Measurements from ENCODE around the gene SARNP.
"Not testable (repeated sequence)": the region's sequence is repeated elsewhere in the genome, so short reads cannot be mapped to it uniquely, and the experiment has no call there.

The SARNP gene

GRCh38 chr12:55817345-55818139 lies at the start of gene SARNP, which contains the start of gene ORMDL2:
Gene SARNP (minus strand): TSS chr12:55817724. CDS start chr12:55817701, 23 bp downstream.
Gene ORMDL2 (plus strand): TSS chr12:55818041. CDS start chr12:55819000, 959 bp downstream.
- peaks cover 83% of the 10 kb centered on the region for H3K36me3 ChIP-seq (ENCODE audit: insufficient read depth, low read length)
- no peaks in the 10 kb centered on the region for H4K20me1 ChIP-seq (ENCODE audit: insufficient read depth, low read length)

GRCh38 chr12:55866454-55867004 lies 49.0 kb upstream of the SARNP start:
- not testable (repeated sequence) for H3K4me1 ChIP-seq (ENCODE audit: insufficient read depth, low read length, severe bottlenecking); H3K79me2 ChIP-seq (ENCODE audit: insufficient read depth, low read length); H3K9me3 ChIP-seq (ENCODE audit: low read length); H3K9me2 ChIP-seq (ENCODE audit: low read depth, low read length); H4K20me1 ChIP-seq (ENCODE audit: insufficient read depth, low read length); H3K4me3 ChIP-seq (ENCODE audit: low read depth, low read length, poor library complexity, severe bottlenecking); H3K36me3 ChIP-seq (ENCODE audit: insufficient read depth, low read length); H3K27ac ChIP-seq (ENCODE audit: low read depth, low read length, poor library complexity, severe bottlenecking); H3K4me2 ChIP-seq (ENCODE audit: low read length); H3F3A ChIP-seq (ENCODE audit: insufficient read depth, low read length); H2AFZ ChIP-seq (ENCODE audit: low read length); H3K9ac ChIP-seq (ENCODE audit: low read length); H3K27me3 ChIP-seq (ENCODE audit: insufficient read depth, low read length)

More at GRCh38 chr12:55817345-55818139, at the start of gene SARNP, which contains the start of gene ORMDL2:
- Histone ChIP-seq H3K79me2 (ENCODE audit: insufficient read depth, low read length) (peaks cover 56% of the 10 kb centered on the region), H3F3A (ENCODE audit: insufficient read depth, low read length) (no peaks in the 10 kb centered on the region), H2AFZ (ENCODE audit: low read length) (peak within 1 kb of the TSS; percentile 29; the same call in 1 of the 2 replicates), H3K9me2 (ENCODE audit: low read depth, low read length) (no peaks in the 10 kb centered on the region), H3K4me3 (ENCODE audit: low read depth, low read length, poor library complexity, severe bottlenecking) (peak within 1 kb of the TSS; percentile 98), H3K27me3 (ENCODE audit: insufficient read depth, low read length) (no peaks in the 10 kb centered on the region), H3K4me2 (ENCODE audit: low read length) (peak within 1 kb of the TSS; percentile 100), H3K4me1 (ENCODE audit: insufficient read depth, low read length, severe bottlenecking) (peaks cover 30% of the 10 kb centered on the region), H3K9me3 (ENCODE audit: low read length) (no peaks in the 10 kb centered on the region), H3K9ac (ENCODE audit: low read length) (peak within 1 kb of the TSS; percentile 99), H3K27ac (ENCODE audit: low read depth, low read length, poor library complexity, severe bottlenecking) (peak within 1 kb of the TSS; percentile 66)
- TF ChIP-seq EZH2 (IDR thresholded peaks at IDR 0.05; ENCODE audit: borderline replicate concordance, low read length), result no peak
- no peak for TF ChIP-seq CTCF (IDR thresholded peaks at IDR 0.05; ENCODE audit: low read length)

- no peaks in the 10 kb centered on the region for H3K4me1 ChIP-seq (ENCODE audit: insufficient read depth, low read length, severe bottlenecking)
- H3K27me3 ChIP-seq (ENCODE audit: insufficient read depth, low read length), result no peaks in the 10 kb centered on the region
- H3K27ac ChIP-seq (ENCODE audit: low read depth, low read length, poor library complexity, severe bottlenecking), result no peak overlapping the region
- H3K36me3 ChIP-seq (ENCODE audit: insufficient read depth, low read length), result no peaks in the 10 kb centered on the region
- no peak overlapping the region for H2AFZ ChIP-seq (ENCODE audit: low read length)
- no peaks in the 10 kb centered on the region for H4K20me1 ChIP-seq (ENCODE audit: insufficient read depth, low read length)
- H3K4me2 ChIP-seq (ENCODE audit: low read length), result no peak overlapping the region
- H3K9ac ChIP-seq (ENCODE audit: low read length), result no peak overlapping the region
- no peak overlapping the region for H3K4me3 ChIP-seq (ENCODE audit: low read depth, low read length, poor library complexity, severe bottlenecking)
- peaks cover 5% of the 10 kb centered on the region; the same call in 1 of the 2 replicates for H3K9me3 ChIP-seq (ENCODE audit: low read length)
- TF ChIP-seq EZH2 (IDR thresholded peaks at IDR 0.05; ENCODE audit: borderline replicate concordance, low read length), result no peak
- TF ChIP-seq CTCF (IDR thresholded peaks at IDR 0.05; ENCODE audit: low read length), result no peak
- H3K79me2 ChIP-seq (ENCODE audit: insufficient read depth, low read length), result no peaks in the 10 kb centered on the region
- no peaks in the 10 kb centered on the region for H3F3A ChIP-seq (ENCODE audit: insufficient read depth, low read length)
- no peaks in the 10 kb centered on the region for H3K9me2 ChIP-seq (ENCODE audit: low read depth, low read length)
Observed at GRCh38 chr12:55865327-55865726, 47.8 kb upstream of the SARNP start.

- H3K9ac ChIP-seq (ENCODE audit: low read length); H3K27me3 ChIP-seq (ENCODE audit: insufficient read depth, low read length); H3K9me3 ChIP-seq (ENCODE audit: low read length); H2AFZ ChIP-seq (ENCODE audit: low read length); H3F3A ChIP-seq (ENCODE audit: insufficient read depth, low read length); H3K4me1 ChIP-seq (ENCODE audit: insufficient read depth, low read length, severe bottlenecking); H4K20me1 ChIP-seq (ENCODE audit: insufficient read depth, low read length); H3K9me2 ChIP-seq (ENCODE audit: low read depth, low read length); H3K79me2 ChIP-seq (ENCODE audit: insufficient read depth, low read length); H3K36me3 ChIP-seq (ENCODE audit: insufficient read depth, low read length); H3K4me2 ChIP-seq (ENCODE audit: low read length); H3K27ac ChIP-seq (ENCODE audit: low read depth, low read length, poor library complexity, severe bottlenecking); H3K4me3 ChIP-seq (ENCODE audit: low read depth, low read length, poor library complexity, severe bottlenecking): not testable (repeated sequence)
Observed at GRCh38 chr12:55862931-55863330, 45.4 kb upstream of the SARNP start.
